ENCODE data around the gene MATCAP1. TPM values are rescaled to one million over a fixed set of nuclear protein-coding genes. Genes with fewer than 3 reads are reported as not detected.

The MATCAP1 gene
- total RNA-seq, 3 donors from 2014 or later: 24.8 to 35.1 (median 29.2) TPM

- peak; percentile 98 for TF ChIP-seq CTCF (IDR thresholded peaks at IDR 0.05)
- peaks cover 28% of the 10 kb centered on the region for H3K4me1 ChIP-seq (ENCODE audit: low read depth)
- ATAC-seq: peak; percentile 66
- no peaks in the 10 kb centered on the region for H3K9me3 ChIP-seq
- no peak overlapping the region for H3K4me3 ChIP-seq
- H3K36me3 ChIP-seq (ENCODE audit: low read depth): no peaks in the 10 kb centered on the region
- DNase-seq: peak; percentile 79 to 86 (median 81)
- intact Hi-C loops (cut with DNase I, micrococcal nuclease): loop anchor here in 1 of 2 donors (10.0 kb wide), 1 partner anchor 201 kb away; no protein-coding TSS in a partner anchor
These were observed 28.2 kb downstream of the MATCAP1 start for GRCh38 chr16:67155295-67156142.

- ATAC-seq: no peak
- intact Hi-C loops (cut with DNase I, micrococcal nuclease): loop anchor here in 1 of 2 donors (10.0 kb wide), 1 partner anchor 200 kb away; no protein-coding TSS in a partner anchor
- no peak for TF ChIP-seq CTCF (IDR thresholded peaks at IDR 0.05)
- H3K4me1 ChIP-seq (ENCODE audit: low read depth): peaks cover 35% of the 10 kb centered on the region
- H3K36me3 ChIP-seq (ENCODE audit: low read depth): no peaks in the 10 kb centered on the region
- DNase-seq: peak in 2 of 3 donors; percentile 21 to 58
- H3K4me3 ChIP-seq: no peak overlapping the region
- H3K9me3 ChIP-seq: no peaks in the 10 kb centered on the region
These were observed 29.0 kb downstream of the MATCAP1 start for GRCh38 chr16:67154578-67155294.

GRCh38 chr16:67151431-67152097, 32.2 kb downstream of the MATCAP1 start:
- intact Hi-C loops (cut with DNase I, micrococcal nuclease): loop anchor here in 1 of 2 donors (10.0 kb wide), 1 partner anchor 197 kb away; no protein-coding TSS in a partner anchor
- TF ChIP-seq CTCF (IDR thresholded peaks at IDR 0.05): no peak

GRCh38 chr16:67150833-67151396, 32.8 kb downstream of the MATCAP1 start, which contains the start of gene B3GNT9:
TSS of gene B3GNT9 (minus strand) at chr16:67150998. CDS start at chr16:67150485, 513 bp downstream.
- intact Hi-C loops (cut with DNase I, micrococcal nuclease): loop anchor here in 1 of 2 donors (10.0 kb wide), 1 partner anchor 196 kb away; no protein-coding TSS in a partner anchor
- no peaks in the 10 kb centered on the region for H3K9me3 ChIP-seq
- H3K4me1 ChIP-seq (ENCODE audit: low read depth): peaks cover 20% of the 10 kb centered on the region
- peak within 1 kb of the TSS; percentile 24 for H3K4me3 ChIP-seq
- peak; percentile 58 for ATAC-seq
- H3K36me3 ChIP-seq (ENCODE audit: low read depth): peaks cover 11% of the 10 kb centered on the region
- TF ChIP-seq CTCF (IDR thresholded peaks at IDR 0.05): no peak
- DNase-seq: peak; percentile 64 to 83 (median 74)

More at GRCh38 chr16:67151431-67152097, 32.2 kb downstream of the MATCAP1 start:
- H3K9me3 ChIP-seq: no peaks in the 10 kb centered on the region
- ATAC-seq: no peak
- H3K36me3 ChIP-seq (ENCODE audit: low read depth): peaks cover 4% of the 10 kb centered on the region
- H3K4me3 ChIP-seq: no peak overlapping the region
- DNase-seq: no peak
- peaks cover 25% of the 10 kb centered on the region for H3K4me1 ChIP-seq (ENCODE audit: low read depth)
